Measurements from ENCODE around the gene NPAS2.

- TF ChIP-seq POLR2A (IDR thresholded peaks at IDR 0.05) = no peak
- no peak for TF ChIP-seq CTCF (IDR thresholded peaks at IDR 0.05)
- no peak for TF ChIP-seq EP300 (IDR thresholded peaks at IDR 0.05)
- TF ChIP-seq POLR2AphosphoS5 (IDR thresholded peaks at IDR 0.05) = no peak
Observed at GRCh38 chr2:100928235-100928634, 108.3 kb downstream of the NPAS2 start.

Data from upper lobe of left lung (tissue), 4 donors.